ENCODE measurements around the gene CD300LD. TPM values are rescaled to one million over a fixed set of nuclear protein-coding genes. Genes with fewer than 3 reads are reported as not detected.

Gene CD300LD
- total RNA-seq, 1 experiment from 2014 or later = not detected

GRCh38 chr17:74607221-74607620 is 15.1 kb upstream of the CD300LD start:
- H3K27me3 ChIP-seq (ENCODE audit: insufficient read depth, low read depth) = peaks cover 96% of the 10 kb centered on the region
- TF ChIP-seq CTCF (conservative IDR thresholded peaks at IDR 0.05) (no peak), EZH2 (IDR thresholded peaks at IDR 0.05; ENCODE audit: low read depth) (no peak)

GRCh38 chr17:74606050-74606449 is 14.0 kb upstream of the CD300LD start:
- Histone ChIP-seq H3K4me1 (replicated peaks; ENCODE audit: insufficient read depth) (no peaks in the 10 kb centered on the region), H3K36me3 (ENCODE audit: low read depth) (no peaks in the 10 kb centered on the region), H3K9me2 (ENCODE audit: insufficient read depth) (no peaks in the 10 kb centered on the region), H3K4me2 (no peak overlapping the region), H3K27ac (no peak overlapping the region), H3K27me3 (ENCODE audit: insufficient read depth, low read depth) (peaks cover 95% of the 10 kb centered on the region), H3K4me3 (no peak overlapping the region), H4K20me1 (ENCODE audit: insufficient read depth) (no peaks in the 10 kb centered on the region), H2AFZ (no peak overlapping the region), H3K79me2 (ENCODE audit: low read depth) (no peaks in the 10 kb centered on the region), H3F3A (ENCODE audit: insufficient read depth, low read depth) (no peaks in the 10 kb centered on the region), H3K9me3 (ENCODE audit: insufficient read depth, low read depth) (no peaks in the 10 kb centered on the region)
- DNase-seq = no peak
- POLR2A ChIA-PET (ENCODE audit: unreplicated experiment) = no interaction called here
- TF ChIP-seq CTCF (conservative IDR thresholded peaks at IDR 0.05) (no peak), EZH2 (IDR thresholded peaks at IDR 0.05; ENCODE audit: low read depth) (no peak)
- BruUV-seq (replicated peaks) = no TSS peak
- intact Hi-C loops (cut with micrococcal nuclease; ENCODE audit: unreplicated experiment) = no loop called here
- CTCF ChIA-PET = no interaction called here

More at GRCh38 chr17:74607221-74607620, 15.1 kb upstream of the CD300LD start:
- POLR2A ChIA-PET (ENCODE audit: unreplicated experiment) = no interaction called here
- intact Hi-C loops (cut with micrococcal nuclease; ENCODE audit: unreplicated experiment) = no loop called here
- H2AFZ ChIP-seq = no peak overlapping the region
- no peaks in the 10 kb centered on the region for H3F3A ChIP-seq (ENCODE audit: insufficient read depth, low read depth)
- H3K9me3 ChIP-seq (ENCODE audit: insufficient read depth, low read depth) = no peaks in the 10 kb centered on the region
- H3K4me2 ChIP-seq = no peak overlapping the region
- CTCF ChIA-PET = no interaction called here
- no peak for DNase-seq
- H3K79me2 ChIP-seq (ENCODE audit: low read depth) = no peaks in the 10 kb centered on the region
- BruUV-seq (replicated peaks) = no TSS peak
- no peaks in the 10 kb centered on the region for H3K36me3 ChIP-seq (ENCODE audit: low read depth)
- no peaks in the 10 kb centered on the region for H3K9me2 ChIP-seq (ENCODE audit: insufficient read depth)
- H3K4me1 ChIP-seq (replicated peaks; ENCODE audit: insufficient read depth) = no peaks in the 10 kb centered on the region
- no peak overlapping the region for H3K27ac ChIP-seq
- no peak overlapping the region for H3K4me3 ChIP-seq
- no peaks in the 10 kb centered on the region for H4K20me1 ChIP-seq (ENCODE audit: insufficient read depth)

GRCh38 chr17:74605361-74605760 is 13.3 kb upstream of the CD300LD start:
- Histone ChIP-seq H3K27ac (no peak overlapping the region), H4K20me1 (ENCODE audit: insufficient read depth) (no peaks in the 10 kb centered on the region), H3K4me2 (no peak overlapping the region), H2AFZ (no peak overlapping the region), H3K9me3 (ENCODE audit: insufficient read depth, low read depth) (no peaks in the 10 kb centered on the region), H3K79me2 (ENCODE audit: low read depth) (no peaks in the 10 kb centered on the region), H3K36me3 (ENCODE audit: low read depth) (no peaks in the 10 kb centered on the region), H3F3A (ENCODE audit: insufficient read depth, low read depth) (no peaks in the 10 kb centered on the region), H3K9me2 (ENCODE audit: insufficient read depth) (no peaks in the 10 kb centered on the region), H3K4me1 (replicated peaks; ENCODE audit: insufficient read depth) (no peaks in the 10 kb centered on the region), H3K27me3 (ENCODE audit: insufficient read depth, low read depth) (peaks cover 95% of the 10 kb centered on the region), H3K4me3 (no peak overlapping the region)
- TF ChIP-seq EZH2 (IDR thresholded peaks at IDR 0.05; ENCODE audit: low read depth) (no peak), CTCF (conservative IDR thresholded peaks at IDR 0.05) (no peak)
- BruUV-seq (replicated peaks) = no TSS peak
- CTCF ChIA-PET = no interaction called here
- intact Hi-C loops (cut with micrococcal nuclease; ENCODE audit: unreplicated experiment) = no loop called here
- POLR2A ChIA-PET (ENCODE audit: unreplicated experiment) = no interaction called here
- DNase-seq = peak in 1 of 2 experiments; percentile 17
